Peyer's patch (tissue), 4 donors: ENCODE measurements around the gene KAZN.

ENCODE experiments used
- CTCF ChIP-seq, 6 experiments: fragments of 450-650 bp in 4 of 6; fragments of 200-600 bp in 2 of 6; sonication (generic) in 1 of 6; IDR thresholded peaks; one replicate each; pipeline ENCODE4 v1.5.1; 2017 to 2019; ENCODE audit warnings: antibody characterized with exemption in 6 of 6, mild to moderate bottlenecking in 3 of 6, moderate library complexity in 1 of 6
- POLR2A ChIP-seq, 2 donors: fragments of 450-650 bp; IDR thresholded peaks; one replicate each; pipeline ENCODE4 v1.5.1; 2017; ENCODE audit warnings: antibody characterized with exemption in 2 of 2, mild to moderate bottlenecking in 2 of 2, moderate library complexity in 2 of 2

GRCh38 chr1:14937288-14937949 lies 338.9 kb downstream of the KAZN start:
- TF ChIP-seq POLR2A (IDR thresholded peaks at IDR 0.05), result no peak
- no peak for TF ChIP-seq CTCF (IDR thresholded peaks at IDR 0.05)
